NCI-H187 treated with DMSO at 0.1 percent for 48 hours (cell line): ENCODE results near the gene KIF26B.

Source experiments
- DNase-seq: peaks from one replicate; lab custom pipeline; 2025; lab: John Stamatoyannopoulos, UW

KIF26B gene

GRCh38 chr1:245241526-245242130 lies 86.8 kb downstream of the KIF26B start:
- DNase-seq: no peak

GRCh38 chr1:245242989-245243388 lies 88.2 kb downstream of the KIF26B start:
- no peak for DNase-seq

GRCh38 chr1:245245021-245245667 lies 90.4 kb downstream of the KIF26B start:
- peak; percentile 11 for DNase-seq

DNA sequence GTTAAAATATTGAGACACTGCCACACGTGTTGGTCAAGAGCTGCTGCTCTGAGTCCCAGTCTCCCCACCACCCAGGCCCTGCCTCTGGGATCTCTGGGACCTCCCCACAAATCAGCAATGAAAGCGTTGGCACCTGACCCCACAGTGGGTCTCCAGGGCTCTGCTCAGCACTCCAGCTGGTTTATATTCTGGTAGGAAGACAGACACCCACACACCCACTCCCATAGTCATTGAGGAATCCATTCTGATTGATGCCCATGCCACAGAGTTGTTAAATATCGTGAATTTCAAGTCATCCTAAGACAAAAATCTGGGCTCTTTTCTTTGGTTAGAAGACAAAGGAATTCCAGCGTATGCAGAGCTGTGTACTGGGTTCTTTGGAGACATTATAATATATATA lies 91.6 kb downstream of the KIF26B start:
- no peak for DNase-seq

GRCh38 chr1:245247356-245247755 lies 92.6 kb downstream of the KIF26B start:
- DNase-seq: no peak

DNA sequence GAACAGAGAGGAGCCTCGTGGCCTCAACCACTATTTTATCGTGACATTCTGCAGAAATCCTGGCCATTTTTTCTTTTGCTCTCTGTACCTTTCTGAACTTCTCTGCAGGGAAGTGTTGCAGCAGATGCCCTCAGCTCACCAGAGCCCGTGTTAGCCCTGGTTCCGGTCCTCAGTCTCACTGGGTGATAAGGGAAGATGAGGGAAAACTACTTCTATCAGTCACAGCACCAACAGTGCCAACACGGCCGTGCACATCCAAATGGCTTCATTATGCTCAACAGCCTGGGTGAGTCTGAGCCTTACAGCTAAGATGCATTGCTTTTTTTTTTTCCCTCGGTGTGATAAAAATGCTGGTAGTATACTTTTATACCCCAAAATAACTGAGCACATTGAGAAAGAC lies 93.0 kb downstream of the KIF26B start:
- DNase-seq: no peak

- DNase-seq: no peak
Observed at GRCh38 chr1:245248231-245248731, 93.5 kb downstream of the KIF26B start.

DNA sequence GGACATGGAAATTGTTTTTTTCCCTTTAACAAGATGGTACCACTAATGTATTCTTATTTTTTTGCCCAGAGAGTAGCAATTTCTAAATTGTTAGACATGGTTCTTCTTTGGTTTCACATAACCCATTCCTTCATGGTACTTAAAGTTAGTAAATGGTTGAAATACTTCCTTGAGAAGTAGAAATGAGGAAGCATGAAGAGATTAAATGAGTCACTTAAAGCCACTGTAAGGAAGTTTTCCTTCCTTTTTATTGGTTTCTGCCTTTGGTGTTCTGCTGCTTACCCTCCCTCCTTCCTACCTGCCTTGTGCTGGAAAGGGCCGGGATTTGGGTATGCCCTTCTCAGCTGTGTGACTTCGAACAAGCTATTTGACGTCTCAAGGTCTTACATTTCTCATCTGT lies 101.0 kb downstream of the KIF26B start:
- no peak for DNase-seq

DNA sequence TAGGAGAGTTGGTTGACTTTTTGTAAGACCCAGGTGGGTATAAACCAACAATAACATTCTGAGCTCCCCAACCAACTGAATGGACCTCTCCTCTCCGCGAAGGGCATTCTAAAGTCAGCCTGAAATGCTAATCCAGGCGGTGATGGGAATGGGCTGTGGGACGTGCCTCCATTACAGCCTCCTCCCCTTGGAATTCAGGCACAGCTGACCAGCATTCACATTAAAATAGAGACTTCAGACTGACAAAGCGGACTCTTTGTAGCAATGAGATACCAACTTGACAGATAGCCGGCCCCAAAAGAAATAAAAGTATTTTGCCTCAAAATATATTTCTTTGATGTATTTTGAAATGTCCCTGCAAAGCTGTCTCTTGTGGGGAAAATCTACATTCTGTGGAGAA lies 101.7 kb downstream of the KIF26B start:
- no peak for DNase-seq

DNA sequence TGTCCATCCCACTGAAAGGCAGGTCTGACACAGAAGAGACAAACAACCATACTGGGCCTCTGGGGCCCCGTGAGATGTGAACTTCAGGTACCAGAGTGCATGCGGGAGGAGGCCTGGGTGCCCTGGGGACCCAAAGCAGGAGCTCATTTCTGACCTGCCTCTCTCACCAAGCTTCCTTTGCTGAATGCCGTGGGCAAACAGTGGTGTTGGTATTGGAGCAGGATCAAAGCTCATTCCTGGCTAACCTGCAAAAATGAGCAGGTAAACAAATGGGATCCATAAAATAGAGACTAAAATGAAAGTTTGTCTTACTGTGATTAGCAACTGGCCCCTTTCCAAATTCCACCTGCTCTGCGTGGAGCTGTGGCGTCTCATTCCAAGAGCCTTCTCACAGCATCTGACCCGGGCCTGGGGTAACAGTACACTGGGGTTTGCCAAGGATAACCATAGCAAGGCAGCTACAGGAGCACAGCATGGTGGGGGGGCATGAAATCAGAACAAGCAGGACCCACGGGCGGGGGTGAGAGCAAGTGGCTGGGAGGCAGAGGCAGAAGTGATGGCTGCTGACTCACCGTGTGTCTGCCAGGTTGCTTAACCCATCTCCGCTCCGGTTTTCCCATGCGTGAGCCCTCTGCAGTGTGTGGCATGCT lies 103.6 kb downstream of the KIF26B start:
- DNase-seq: no peak

- DNase-seq: no peak
Observed at GRCh38 chr1:245260110-245260882, 105.5 kb downstream of the KIF26B start.

- no peak for DNase-seq
Observed at GRCh38 chr1:245260883-245261282, 106.1 kb downstream of the KIF26B start.

DNA sequence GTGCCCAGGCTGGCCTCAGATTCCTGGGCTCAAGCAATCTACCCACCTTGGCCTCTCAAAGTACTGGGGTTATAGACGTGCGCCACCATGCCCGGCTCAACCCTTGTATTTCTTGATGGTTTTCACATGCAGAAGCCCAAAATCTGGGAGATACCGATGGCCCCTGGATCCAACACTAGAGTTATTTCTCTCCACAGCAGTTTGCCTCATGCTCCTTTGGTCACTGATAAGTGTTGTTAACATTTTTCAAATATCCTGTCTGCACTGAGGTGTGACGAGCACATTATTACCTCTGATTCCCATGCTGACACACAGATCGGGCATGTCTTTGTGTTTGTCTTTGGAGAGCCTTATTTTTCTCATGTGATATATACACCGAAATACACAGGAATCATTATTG lies 107.0 kb downstream of the KIF26B start:
- no peak for DNase-seq

GRCh38 chr1:245263529-245264095 lies 108.8 kb downstream of the KIF26B start:
- no peak for DNase-seq

DNA sequence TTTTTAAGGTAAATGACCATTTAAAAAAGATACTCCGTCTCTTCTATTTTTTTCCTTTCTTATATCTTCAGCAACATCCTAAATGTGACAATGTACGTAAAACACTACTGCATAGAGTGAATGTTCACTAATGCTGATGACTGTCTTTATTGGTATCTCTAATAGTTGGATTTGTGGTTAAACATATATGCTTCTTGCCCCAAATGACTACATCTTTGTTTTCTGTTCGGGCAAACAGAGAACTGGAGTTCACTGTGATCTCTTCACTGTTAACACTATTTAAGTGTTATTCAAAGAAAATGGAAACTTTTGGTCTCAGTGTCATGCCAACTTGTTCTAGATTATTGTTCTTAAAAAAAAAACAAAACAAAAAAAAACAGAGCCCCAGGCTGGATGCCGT lies 109.4 kb downstream of the KIF26B start:
- no peak for DNase-seq

- DNase-seq: no peak
Observed at GRCh38 chr1:245266105-245266504, 111.3 kb downstream of the KIF26B start.

GRCh38 chr1:245270063-245270462 lies 115.3 kb downstream of the KIF26B start:
- no peak for DNase-seq

- DNase-seq: no peak
Observed at GRCh38 chr1:245270972-245271371, 116.2 kb downstream of the KIF26B start.

DNA sequence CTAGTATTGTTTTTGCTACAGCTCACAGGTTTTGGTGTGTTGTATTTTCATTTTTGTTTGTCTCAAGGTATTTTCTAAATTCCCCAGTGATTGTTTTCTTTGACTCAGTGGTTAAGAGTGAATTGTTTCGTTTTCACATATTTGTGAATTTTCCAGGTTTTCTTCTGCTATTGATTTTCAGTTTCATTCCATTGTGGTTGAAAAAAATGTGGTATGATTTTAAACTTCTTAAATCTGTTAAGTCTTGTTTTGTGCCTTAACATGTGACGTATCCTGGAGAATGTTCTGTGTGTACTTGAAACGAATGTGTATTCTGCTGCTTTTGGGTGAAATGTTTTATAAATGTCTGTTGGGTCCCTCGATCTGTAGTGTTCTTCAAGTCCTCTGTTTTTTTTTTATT lies 117.9 kb downstream of the KIF26B start:
- no peak for DNase-seq

DNA sequence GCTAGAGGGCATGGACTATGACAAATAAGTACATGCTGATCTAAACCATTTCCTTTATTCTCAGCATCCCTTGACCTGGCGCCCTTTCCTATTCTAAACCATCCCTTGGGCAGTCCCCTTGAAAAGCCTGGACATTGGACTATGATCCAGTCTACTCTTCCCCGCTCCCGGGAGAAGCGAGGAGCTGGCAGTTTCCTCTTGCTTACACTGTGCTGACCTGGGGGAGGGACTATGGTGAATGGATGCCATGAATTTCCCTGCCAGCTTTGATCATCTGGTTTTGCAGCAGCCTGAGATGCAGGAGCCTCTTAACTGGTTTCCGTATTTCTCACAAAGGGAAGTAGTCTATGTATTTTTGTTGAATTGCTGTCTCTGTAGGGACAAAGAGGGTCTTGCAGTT lies 121.7 kb downstream of the KIF26B start:
- no peak for DNase-seq

DNA sequence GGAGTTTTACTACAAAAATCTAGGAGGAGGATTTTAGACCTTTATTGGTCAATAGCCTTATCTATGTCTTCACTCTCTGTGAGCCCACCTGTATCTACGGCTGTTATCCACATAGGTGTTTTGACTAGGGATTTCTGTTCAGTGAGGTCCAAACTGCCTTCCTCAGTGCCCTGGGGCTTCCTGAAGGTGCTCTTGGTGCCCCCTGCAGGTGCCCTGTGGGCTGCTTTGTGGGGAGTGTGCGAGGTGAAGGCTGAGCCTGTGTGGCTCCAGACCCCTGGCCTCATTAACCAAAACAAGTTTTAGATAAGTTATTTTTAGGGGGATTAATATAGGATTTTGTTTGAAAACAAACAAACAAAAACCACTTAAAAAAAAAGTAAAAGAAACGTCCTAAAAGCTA lies 122.5 kb downstream of the KIF26B start:
- DNase-seq: no peak

- no peak for DNase-seq
Observed at GRCh38 chr1:245278846-245279245, 124.1 kb downstream of the KIF26B start.
